MM.1S (cell line): ENCODE measurements around the gene KCNC1.

Experiments used
- EZH2 ChIP-seq: fragments of 300-600 bp; sonication (generic); optimal IDR thresholded peaks from 2 replicates; pipeline ENCODE3; 2017; ENCODE audit warnings: low read depth, mild to moderate bottlenecking, antibody characterized with exemption, low read length, mixed read lengths
- EZH2phosphoT487 ChIP-seq: fragments of 300-600 bp; sonication (generic); IDR thresholded peaks from 2 replicates; pipeline ENCODE4 v1.6.1; 2018; ENCODE audit warnings: antibody characterized with exemption, low read length
- TF ChIP-seq, protein P1 (sequence below): fragments of 300-600 bp; sonication (generic); IDR thresholded peaks from 2 replicates; pipeline ENCODE4 v1.5.1; 2016; ENCODE audit warnings: antibody characterized with exemption, low read length, mixed read lengths

GRCh38 chr11:17747131-17747955 lies 12.8 kb downstream of the KCNC1 start:
- TF ChIP-seq, protein P1, sequence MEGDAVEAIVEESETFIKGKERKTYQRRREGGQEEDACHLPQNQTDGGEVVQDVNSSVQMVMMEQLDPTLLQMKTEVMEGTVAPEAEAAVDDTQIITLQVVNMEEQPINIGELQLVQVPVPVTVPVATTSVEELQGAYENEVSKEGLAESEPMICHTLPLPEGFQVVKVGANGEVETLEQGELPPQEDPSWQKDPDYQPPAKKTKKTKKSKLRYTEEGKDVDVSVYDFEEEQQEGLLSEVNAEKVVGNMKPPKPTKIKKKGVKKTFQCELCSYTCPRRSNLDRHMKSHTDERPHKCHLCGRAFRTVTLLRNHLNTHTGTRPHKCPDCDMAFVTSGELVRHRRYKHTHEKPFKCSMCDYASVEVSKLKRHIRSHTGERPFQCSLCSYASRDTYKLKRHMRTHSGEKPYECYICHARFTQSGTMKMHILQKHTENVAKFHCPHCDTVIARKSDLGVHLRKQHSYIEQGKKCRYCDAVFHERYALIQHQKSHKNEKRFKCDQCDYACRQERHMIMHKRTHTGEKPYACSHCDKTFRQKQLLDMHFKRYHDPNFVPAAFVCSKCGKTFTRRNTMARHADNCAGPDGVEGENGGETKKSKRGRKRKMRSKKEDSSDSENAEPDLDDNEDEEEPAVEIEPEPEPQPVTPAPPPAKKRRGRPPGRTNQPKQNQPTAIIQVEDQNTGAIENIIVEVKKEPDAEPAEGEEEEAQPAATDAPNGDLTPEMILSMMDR: no peak
- TF ChIP-seq EZH2: no peak
- no peak for TF ChIP-seq EZH2phosphoT487
